CD8-positive, alpha-beta memory T cell (primary cell): Measurements from ENCODE around the gene USB1. TPM values are rescaled to one million over a fixed set of nuclear protein-coding genes. Genes with fewer than 3 reads are reported as not detected.

ENCODE experiments used
- CTCF ChIA-PET: fragments of 350-600 bp; sonication (Branson Sonifier 250); formaldehyde crosslinking; loops from one replicate; lab custom pipeline; 2021; ENCODE audit warnings: antibody characterized with exemption; lab: Charles Lee
- POLR2A ChIA-PET: fragments of 350-600 bp; sonication (Branson Sonifier 250); formaldehyde crosslinking; loops from one replicate; lab custom pipeline; 2021; ENCODE audit warnings: antibody characterized with exemption; lab: Charles Lee
- DNase-seq, 5 donors: peaks; one replicate each; pipeline versions ENCODE4 v3.0.0 to v3.0.0-alpha.2; 2020 to 2022; ENCODE audit warnings: mixed read lengths in 1 of 5
- H3K27ac ChIP-seq: one replicate; pipeline ENCODE4 v1.7.0; 2013; ENCODE audit warnings: low read depth, mild to moderate bottlenecking, low read length, moderate library complexity
- H3K27me3 ChIP-seq: 2 replicates; pipeline ENCODE4 v1.7.0; 2013; ENCODE audit warnings: low read length, mild to moderate bottlenecking; ENCODE audit not compliant: insufficient read depth, poor library complexity, severe bottlenecking
- H3K36me3 ChIP-seq: 2 replicates; pipeline ENCODE4 v1.7.0; 2013; ENCODE audit warnings: mild to moderate bottlenecking, low read length, moderate library complexity; ENCODE audit not compliant: insufficient read depth
- H3K4me1 ChIP-seq: 2 replicates; pipeline ENCODE4 v1.7.0; 2013; ENCODE audit warnings: mild to moderate bottlenecking, low read length, moderate library complexity; ENCODE audit not compliant: insufficient read depth
- H3K4me3 ChIP-seq: 2 replicates; pipeline ENCODE4 v1.7.0; 2013; ENCODE audit warnings: mild to moderate bottlenecking, low read length
- H3K9me3 ChIP-seq: 2 replicates; pipeline ENCODE4 v1.7.0; 2013; ENCODE audit warnings: mild to moderate bottlenecking, low read length
- H3K27ac Mint-ChIP-seq, 8 donors: one replicate each; pipeline ENCODE4 v1.8.0; 2020 to 2021; ENCODE audit warnings: mixed read lengths in 8 of 8, mild to moderate bottlenecking in 6 of 8, inconsistent platforms in 3 of 8, moderate library complexity in 3 of 8
- H3K27me3 Mint-ChIP-seq, 2 donors: one replicate each; pipeline ENCODE4 v1.8.0; 2020 to 2021; ENCODE audit warnings: mixed read lengths in 2 of 2, mild to moderate bottlenecking in 1 of 2, moderate library complexity in 1 of 2
- H3K36me3 Mint-ChIP-seq, 3 donors: one replicate each; pipeline ENCODE4 v1.8.0; 2020 to 2021; ENCODE audit warnings: mixed read lengths in 3 of 3, inconsistent platforms in 1 of 3, mild to moderate bottlenecking in 1 of 3
- H3K4me1 Mint-ChIP-seq, 3 donors: one replicate each; pipeline ENCODE4 v1.8.0; 2020 to 2021; ENCODE audit warnings: mixed read lengths in 3 of 3, inconsistent platforms in 1 of 3, mild to moderate bottlenecking in 1 of 3
- H3K4me3 Mint-ChIP-seq, 7 donors: one replicate each; pipeline ENCODE4 v1.8.0; 2020 to 2021; ENCODE audit warnings: mixed read lengths in 7 of 7, mild to moderate bottlenecking in 6 of 7, moderate library complexity in 4 of 7, inconsistent platforms in 2 of 7
- H3K9me3 Mint-ChIP-seq, 5 donors: one replicate each; pipeline ENCODE4 v1.8.0; 2020 to 2022; ENCODE audit warnings: mixed read lengths in 5 of 5, mild to moderate bottlenecking in 3 of 5, moderate library complexity in 2 of 5, inconsistent platforms in 1 of 5
- polyA plus RNA-seq: library from polyadenylated mRNA; unstranded; fragments of 300-500 nt; fragmentation: Illumina TruSeq; gene quantifications from one replicate; pipeline ENCODE4 v1.2.3, GENCODE V29; 2021
- total RNA-seq, 2 experiments: library from RNA; stranded (reverse); gene quantifications; one replicate each; pipeline ENCODE4 v1.2.3, GENCODE V29; 2021

USB1 gene
- total and polyA plus RNA-seq, 3 experiments from 2014 or later: 66.6 to 68.5 (median 68.1) TPM

DNA sequence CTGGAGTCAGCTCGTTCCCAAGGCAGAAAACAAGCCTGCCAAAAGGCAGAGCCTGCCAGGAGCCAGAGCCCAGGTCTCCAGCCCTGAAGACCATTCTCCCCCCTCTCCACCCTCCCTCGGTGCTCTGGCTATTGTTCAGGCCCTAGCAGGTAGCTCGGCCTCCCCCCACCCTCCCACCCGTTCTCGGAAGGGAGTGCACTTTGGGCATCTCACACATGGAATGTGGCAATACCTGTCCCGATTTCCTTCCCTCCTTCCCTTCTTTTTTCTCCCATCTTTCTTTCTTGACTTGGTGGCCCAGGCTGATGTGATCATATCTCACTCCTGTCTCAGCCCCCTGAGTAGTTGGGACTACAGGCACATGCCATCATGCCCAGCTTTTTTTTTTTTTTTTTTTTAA is 42.7 kb upstream of the USB1 start:
- Histone ChIP-seq H3K27me3 (no peaks in the 10 kb centered on the region), H3K4me3 (no peak overlapping the region), H3K9me3 (no peaks in the 10 kb centered on the region), H3K36me3 (no peaks in the 10 kb centered on the region), H3K4me1 (no peaks in the 10 kb centered on the region), H3K27ac (no peak overlapping the region)
- ChIA-PET POLR2A (no interaction called here), CTCF (interaction anchor here (1.4 kb wide), 1 partner anchor 40 kb away, joined by 4 read pairs; no protein-coding TSS in a partner anchor)
- Mint-ChIP-seq H3K4me3 (no peak overlapping the region), H3K27me3 (peaks cover 2 to 3% of the 10 kb centered on the region in 2 donors), H3K36me3 (no peaks in the 10 kb centered on the region), H3K9me3 (no peaks in the 10 kb centered on the region), H3K4me1 (no peaks in the 10 kb centered on the region), H3K27ac (peak overlapping the region in 2 of 8 donors; percentile 25 to 58)
- DNase-seq: no peak

DNA sequence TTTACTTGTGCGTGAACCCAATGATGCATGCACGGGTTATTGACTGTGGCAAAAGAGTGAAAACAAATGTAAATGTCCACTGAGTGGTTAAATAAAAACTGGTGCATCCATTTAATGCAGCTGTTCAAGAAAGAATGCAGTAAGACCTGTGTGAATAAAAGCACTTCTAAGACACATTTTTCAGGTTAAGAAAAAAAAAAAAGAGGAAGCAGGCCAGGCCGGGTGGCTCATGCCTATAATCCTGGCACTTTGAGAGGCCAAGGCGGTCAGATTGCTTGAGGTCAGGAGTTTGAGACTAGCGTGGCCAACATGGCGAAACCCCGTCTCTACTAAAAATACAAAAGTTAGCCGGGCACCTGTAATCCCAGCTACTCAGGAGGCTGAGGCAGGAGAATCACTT is 42.1 kb upstream of the USB1 start:
- no peaks in the 10 kb centered on the region for H3K36me3 Mint-ChIP-seq
- Histone ChIP-seq H3K9me3 (no peaks in the 10 kb centered on the region), H3K36me3 (no peaks in the 10 kb centered on the region), H3K27ac (no peak overlapping the region), H3K4me3 (no peak overlapping the region), H3K27me3 (no peaks in the 10 kb centered on the region), H3K4me1 (no peaks in the 10 kb centered on the region)
- POLR2A ChIA-PET: no interaction called here
- peak overlapping the region in 1 of 8 donors; percentile 33 for H3K27ac Mint-ChIP-seq
- no peak overlapping the region for H3K4me3 Mint-ChIP-seq
- DNase-seq: peak in 1 of 5 donors; percentile 6
- CTCF ChIA-PET: no interaction called here
- peaks cover 2 to 3% of the 10 kb centered on the region in 2 donors for H3K27me3 Mint-ChIP-seq
- H3K9me3 Mint-ChIP-seq: no peaks in the 10 kb centered on the region
- no peaks in the 10 kb centered on the region for H3K4me1 Mint-ChIP-seq

DNA sequence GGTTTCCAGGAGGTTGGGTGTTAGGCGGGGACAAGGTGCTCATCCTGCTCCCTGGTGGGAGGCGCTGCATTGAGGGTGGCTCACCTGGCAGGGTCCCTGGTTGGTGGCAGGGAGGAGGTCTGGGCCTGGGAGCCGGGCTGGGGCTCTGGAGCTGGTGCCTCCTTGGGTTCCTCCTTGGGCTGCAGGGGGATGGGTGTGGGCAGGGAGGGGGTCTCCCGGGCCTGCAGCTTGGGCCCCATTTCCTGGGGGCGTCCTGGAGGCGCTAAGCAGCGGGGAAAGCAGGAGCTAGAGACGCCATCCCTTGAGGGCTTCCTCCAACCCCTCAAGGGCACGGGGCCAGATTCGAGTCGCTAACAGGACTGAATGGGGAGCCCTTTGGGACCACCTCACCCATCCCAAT is 41.4 kb upstream of the USB1 start:
- CTCF ChIA-PET: no interaction called here
- Histone ChIP-seq H3K36me3 (no peaks in the 10 kb centered on the region), H3K27ac (no peak overlapping the region), H3K4me1 (no peaks in the 10 kb centered on the region), H3K4me3 (no peak overlapping the region), H3K9me3 (no peaks in the 10 kb centered on the region), H3K27me3 (no peaks in the 10 kb centered on the region)
- no peaks in the 10 kb centered on the region for H3K36me3 Mint-ChIP-seq
- no peaks in the 10 kb centered on the region for H3K4me1 Mint-ChIP-seq
- H3K4me3 Mint-ChIP-seq: no peak overlapping the region
- H3K27ac Mint-ChIP-seq: peak overlapping the region in 2 of 8 donors; percentile 48 to 68
- DNase-seq: peak in 1 of 5 donors; percentile 20
- H3K27me3 Mint-ChIP-seq: peaks cover 2 to 3% of the 10 kb centered on the region in 2 donors
- no peaks in the 10 kb centered on the region for H3K9me3 Mint-ChIP-seq
- POLR2A ChIA-PET: no interaction called here

DNA sequence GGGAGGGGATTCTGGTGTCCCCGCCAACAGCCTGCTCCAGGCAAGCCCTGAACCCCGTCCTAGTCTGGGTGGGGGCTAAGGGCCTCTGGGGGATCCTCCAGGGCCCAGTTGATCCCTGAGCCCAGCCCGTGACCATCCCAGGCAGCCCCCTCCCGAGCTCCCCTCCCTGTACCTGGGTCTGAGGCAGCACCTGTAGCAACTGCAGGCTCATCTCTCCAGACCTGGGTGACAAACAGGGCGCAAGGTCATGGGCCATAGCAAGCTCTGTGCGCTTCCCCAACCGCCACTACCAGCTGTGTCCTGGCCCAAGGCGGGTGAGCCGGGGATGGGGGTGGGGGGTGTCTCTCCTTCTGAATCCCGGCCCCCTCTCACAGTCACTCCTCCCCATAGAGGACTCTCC is 40.9 kb upstream of the USB1 start:
- peaks cover 2 to 3% of the 10 kb centered on the region in 2 donors for H3K27me3 Mint-ChIP-seq
- POLR2A ChIA-PET: no interaction called here

DNA sequence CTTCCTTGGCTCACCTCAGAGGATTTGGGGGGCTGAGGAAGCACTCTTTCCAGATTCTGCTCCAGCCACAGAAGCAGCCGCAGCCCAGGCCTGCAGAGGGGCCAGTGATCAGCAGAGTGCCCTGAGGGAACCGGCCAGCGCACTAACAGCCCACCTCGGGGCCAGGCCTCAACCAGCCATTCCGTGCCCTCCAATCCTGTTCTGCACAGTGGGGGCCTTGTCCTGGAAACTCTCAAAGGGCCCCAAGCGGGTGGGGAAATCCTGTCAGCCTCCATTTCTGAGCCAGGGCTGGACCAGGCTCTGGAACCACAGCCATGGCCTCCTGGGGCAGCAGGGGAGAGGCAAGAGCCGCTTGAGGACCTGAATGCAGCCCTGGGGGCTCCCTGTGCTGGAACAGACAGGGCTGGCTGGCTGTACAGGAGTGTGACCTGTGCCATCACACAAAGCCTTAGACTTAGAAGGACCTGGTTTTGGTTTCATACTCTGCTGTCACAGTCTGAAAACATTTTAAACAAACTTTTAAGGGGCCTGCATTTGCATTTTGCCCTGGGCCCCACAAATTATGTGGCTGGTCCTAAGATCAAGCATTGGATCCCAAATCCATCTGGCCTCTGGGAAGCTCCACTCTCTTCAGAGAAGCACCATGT is 40.3 kb upstream of the USB1 start:
- Mint-ChIP-seq H3K27ac (no peak overlapping the region), H3K4me3 (no peak overlapping the region), H3K36me3 (no peaks in the 10 kb centered on the region), H3K27me3 (peaks cover 2 to 3% of the 10 kb centered on the region in 2 donors), H3K9me3 (no peaks in the 10 kb centered on the region), H3K4me1 (no peaks in the 10 kb centered on the region)
- Histone ChIP-seq H3K4me3 (no peak overlapping the region), H3K27ac (no peak overlapping the region), H3K4me1 (no peaks in the 10 kb centered on the region), H3K9me3 (no peaks in the 10 kb centered on the region), H3K36me3 (no peaks in the 10 kb centered on the region), H3K27me3 (no peaks in the 10 kb centered on the region)
- DNase-seq: peak in 1 of 5 donors; percentile 30
- CTCF ChIA-PET: interaction anchor here (0.8 kb wide), 1 partner anchor 54 kb away, joined by 3 read pairs; no protein-coding TSS in a partner anchor
- POLR2A ChIA-PET: no interaction called here

More for the DNA sequence above, 40.9 kb upstream of the USB1 start:
- H3K9me3 Mint-ChIP-seq: no peaks in the 10 kb centered on the region
- H3K4me1 Mint-ChIP-seq: no peaks in the 10 kb centered on the region
- H3K4me3 ChIP-seq: no peak overlapping the region
- H3K36me3 ChIP-seq: no peaks in the 10 kb centered on the region
- H3K27ac ChIP-seq: no peak overlapping the region
- no peaks in the 10 kb centered on the region for H3K36me3 Mint-ChIP-seq
- DNase-seq: peak in 1 of 5 donors; percentile 26
- H3K4me1 ChIP-seq: no peaks in the 10 kb centered on the region
- CTCF ChIA-PET: no interaction called here
- H3K27me3 ChIP-seq: no peaks in the 10 kb centered on the region
- H3K9me3 ChIP-seq: no peaks in the 10 kb centered on the region
- no peak overlapping the region for H3K4me3 Mint-ChIP-seq
- H3K27ac Mint-ChIP-seq: no peak overlapping the region

DNA sequence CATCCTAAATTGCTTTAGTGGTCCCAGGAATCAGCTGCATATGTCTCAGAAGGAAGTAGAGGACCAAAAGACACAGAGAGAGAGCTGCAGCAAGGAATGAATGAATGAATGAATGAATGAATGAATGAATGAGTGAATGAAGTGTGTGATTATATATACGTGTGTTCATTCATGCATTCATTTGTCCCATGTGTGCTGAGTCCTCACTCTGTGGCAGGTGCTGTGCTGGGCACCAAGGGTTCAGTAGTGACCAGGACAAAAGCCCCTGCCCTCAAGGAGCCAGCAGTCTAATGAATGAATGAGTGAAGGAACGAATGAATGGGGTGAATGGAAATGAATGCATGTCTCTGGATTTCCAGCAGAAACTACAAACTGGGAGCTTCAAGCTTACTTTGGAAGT is 39.7 kb upstream of the USB1 start:
- no peaks in the 10 kb centered on the region for H3K36me3 ChIP-seq
- no peaks in the 10 kb centered on the region for H3K27me3 ChIP-seq
- no peak overlapping the region for H3K4me3 ChIP-seq
- POLR2A ChIA-PET: no interaction called here
- Mint-ChIP-seq H3K36me3 (no peaks in the 10 kb centered on the region), H3K27me3 (peaks cover 2 to 3% of the 10 kb centered on the region in 2 donors), H3K4me3 (no peak overlapping the region), H3K9me3 (no peaks in the 10 kb centered on the region), H3K4me1 (no peaks in the 10 kb centered on the region), H3K27ac (no peak overlapping the region)
- no peak for DNase-seq
- H3K9me3 ChIP-seq: no peaks in the 10 kb centered on the region
- CTCF ChIA-PET: interaction anchor here (0.8 kb wide), 1 partner anchor 55 kb away, joined by 3 read pairs; no protein-coding TSS in a partner anchor
- no peak overlapping the region for H3K27ac ChIP-seq
- no peaks in the 10 kb centered on the region for H3K4me1 ChIP-seq

DNA sequence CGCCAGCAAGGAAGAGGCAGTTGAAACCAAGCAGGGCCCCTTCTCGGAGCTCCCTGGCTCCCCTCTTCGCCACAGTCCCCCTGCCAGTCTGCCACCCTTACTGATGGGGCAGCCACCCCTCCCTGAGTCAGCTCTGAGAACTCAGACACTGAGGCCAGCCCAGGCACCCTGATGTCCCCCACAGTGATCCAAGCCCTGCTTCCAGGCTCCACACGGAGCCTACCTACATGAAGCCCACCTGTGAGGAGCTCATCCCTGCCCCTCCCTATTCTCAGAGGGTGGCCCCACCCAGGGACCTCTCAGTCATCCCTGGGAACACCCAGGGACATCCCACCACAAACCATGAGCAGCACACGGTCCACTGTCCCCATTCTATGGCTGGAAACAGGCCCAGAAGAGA is 39.2 kb upstream of the USB1 start:
- Histone ChIP-seq H3K4me3 (no peak overlapping the region), H3K27ac (no peak overlapping the region), H3K4me1 (no peaks in the 10 kb centered on the region), H3K9me3 (no peaks in the 10 kb centered on the region), H3K27me3 (no peaks in the 10 kb centered on the region), H3K36me3 (no peaks in the 10 kb centered on the region)
- POLR2A ChIA-PET: no interaction called here
- H3K27ac Mint-ChIP-seq: peak overlapping the region in 1 of 8 donors; percentile 16
- no peaks in the 10 kb centered on the region for H3K36me3 Mint-ChIP-seq
- no peaks in the 10 kb centered on the region for H3K4me1 Mint-ChIP-seq
- CTCF ChIA-PET: interaction anchor here (0.8 kb wide), 1 partner anchor 55 kb away, joined by 3 read pairs; no protein-coding TSS in a partner anchor
- H3K9me3 Mint-ChIP-seq: no peaks in the 10 kb centered on the region
- peaks cover 2 to 3% of the 10 kb centered on the region in 2 donors for H3K27me3 Mint-ChIP-seq
- H3K4me3 Mint-ChIP-seq: no peak overlapping the region
- no peak for DNase-seq

DNA sequence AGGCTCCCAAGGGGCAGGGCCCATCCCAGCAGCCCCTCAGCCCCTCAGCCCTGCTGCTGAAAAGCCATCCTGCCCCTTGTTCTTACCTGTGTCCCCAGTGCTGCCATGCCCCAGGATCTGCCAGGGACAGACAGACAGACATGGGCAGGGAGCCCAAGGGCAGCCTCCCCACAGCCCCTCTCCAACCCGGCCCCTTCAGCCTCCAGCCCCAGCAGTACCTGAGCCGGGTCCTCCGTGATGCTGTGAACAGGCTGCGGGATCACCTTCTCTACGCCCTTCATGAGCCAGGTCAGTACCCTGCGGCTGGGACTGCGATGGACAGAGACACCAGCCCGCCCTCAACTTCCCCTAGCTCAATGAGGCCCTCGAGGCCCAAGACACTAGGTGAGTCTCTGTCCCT is 38.5 kb upstream of the USB1 start:
- POLR2A ChIA-PET: no interaction called here
- Mint-ChIP-seq H3K27me3 (peaks cover 2 to 3% of the 10 kb centered on the region in 2 donors), H3K36me3 (no peaks in the 10 kb centered on the region), H3K4me3 (no peak overlapping the region), H3K27ac (peak overlapping the region in 1 of 8 donors; percentile 37), H3K9me3 (no peaks in the 10 kb centered on the region), H3K4me1 (no peaks in the 10 kb centered on the region)
- Histone ChIP-seq H3K27ac (no peak overlapping the region), H3K4me1 (no peaks in the 10 kb centered on the region), H3K9me3 (no peaks in the 10 kb centered on the region), H3K27me3 (no peaks in the 10 kb centered on the region), H3K4me3 (no peak overlapping the region), H3K36me3 (no peaks in the 10 kb centered on the region)
- DNase-seq: no peak
- CTCF ChIA-PET: no interaction called here
